NCI-H1417 treated with DMSO at 0.1 percent for 48 hours (cell line): ENCODE data around the gene TUFT1.
"Not testable (repeated sequence)": the region's sequence is repeated elsewhere in the genome, so short reads cannot be mapped to it uniquely, and the experiment has no call there.

Experiments
- DNase-seq: peaks from one replicate; lab custom pipeline; 2025; lab: John Stamatoyannopoulos, UW

TUFT1 gene

DNA sequence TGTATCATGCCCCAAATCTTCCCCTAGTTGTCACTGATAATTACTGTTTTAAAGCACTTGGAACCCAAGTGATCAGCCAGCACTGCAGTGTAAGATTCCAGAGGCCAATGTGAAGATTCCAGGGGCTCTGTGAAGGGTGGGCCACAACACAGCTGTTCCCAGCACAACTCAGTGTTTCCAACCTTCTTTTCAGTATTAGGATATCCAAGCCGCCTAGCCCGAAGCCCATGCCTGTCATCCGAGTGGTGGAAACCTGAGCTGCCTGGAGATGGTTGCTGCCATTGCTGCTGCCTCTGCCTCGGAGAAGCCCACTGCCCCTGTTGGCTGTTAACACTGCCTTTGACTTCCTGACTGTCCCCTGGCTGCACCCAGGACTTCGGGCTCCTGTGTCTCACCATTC is 41.3 kb downstream of the TUFT1 start:
- no peak for DNase-seq

DNA sequence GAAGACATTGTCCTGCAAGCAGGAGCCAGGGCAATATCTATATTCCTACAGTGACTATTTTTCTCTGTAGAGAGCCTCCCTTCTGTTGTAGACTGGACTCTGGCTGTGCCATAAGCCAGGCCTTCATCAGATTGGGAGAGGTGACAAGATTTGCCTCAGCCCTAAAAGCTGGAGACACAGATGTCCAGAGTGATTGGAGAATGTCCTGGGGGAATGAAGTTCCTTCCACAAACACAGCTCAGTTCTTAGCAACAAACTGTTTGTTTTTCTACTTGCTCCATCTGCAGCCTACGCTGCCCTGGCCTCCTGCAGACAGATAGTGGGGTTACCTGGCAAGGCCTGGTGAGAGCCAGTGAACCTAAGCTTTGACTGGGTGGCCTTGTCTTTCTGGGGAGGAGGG is 41.8 kb downstream of the TUFT1 start:
- DNase-seq, result no peak

DNA sequence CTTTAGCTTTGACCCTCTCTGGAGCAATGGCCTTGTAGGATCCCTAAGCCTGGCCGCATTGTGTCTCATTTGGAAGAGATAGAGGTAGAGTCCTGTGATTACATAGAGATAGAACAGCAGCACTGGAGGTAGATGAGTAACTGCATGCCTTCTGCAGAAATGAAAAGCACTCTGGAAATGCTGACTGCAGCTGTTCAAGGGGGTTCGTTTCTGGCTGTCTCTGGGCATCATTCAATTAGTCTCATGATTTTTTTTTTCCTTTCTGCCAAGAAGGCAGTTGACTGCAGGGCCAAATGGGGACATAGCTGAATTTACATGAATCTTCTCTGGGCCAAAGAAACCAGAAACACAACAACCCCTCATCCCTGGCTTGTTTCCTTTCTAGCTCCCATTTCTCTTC is 43.7 kb downstream of the TUFT1 start:
- DNase-seq, result no peak

DNA sequence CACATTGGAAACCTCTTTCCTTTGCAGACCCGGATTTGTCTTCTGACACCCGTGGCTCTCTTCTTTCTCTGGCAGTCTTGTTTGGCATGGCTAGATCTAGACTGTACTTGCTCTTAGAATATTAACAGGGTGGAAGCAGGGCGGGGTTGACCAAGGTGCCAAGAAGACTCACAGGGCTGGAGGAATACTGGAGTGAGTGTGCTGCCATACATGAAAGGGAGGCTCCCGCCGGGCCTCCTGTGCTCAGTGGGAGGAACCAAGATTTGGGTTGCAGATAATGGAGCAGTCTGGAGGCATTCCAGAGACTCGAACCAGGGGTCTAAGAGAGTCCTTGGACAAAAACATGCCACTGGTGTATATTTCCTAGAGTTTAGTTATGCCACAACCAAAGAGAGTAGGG is 44.2 kb downstream of the TUFT1 start:
- no peak for DNase-seq

DNA sequence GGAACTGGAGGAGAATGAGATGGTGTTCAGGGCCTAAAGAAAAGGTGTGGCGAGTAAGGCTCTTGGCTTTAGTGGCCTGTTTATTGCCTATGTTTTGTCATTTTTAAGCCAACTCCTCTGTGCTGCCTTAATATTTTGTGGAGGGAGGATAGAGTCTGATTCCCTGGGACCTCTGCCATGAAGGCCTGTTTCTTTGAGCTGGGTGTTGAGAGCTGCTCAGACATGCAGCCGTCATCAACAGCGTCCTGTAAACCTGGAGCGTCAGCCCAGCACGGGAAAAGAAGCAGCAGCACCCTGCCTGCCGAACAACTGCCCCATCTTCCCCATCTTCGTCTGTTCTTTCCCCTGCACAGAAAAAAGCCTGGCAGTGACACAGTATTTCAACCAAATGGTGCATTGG is 44.7 kb downstream of the TUFT1 start:
- no peak for DNase-seq

DNA sequence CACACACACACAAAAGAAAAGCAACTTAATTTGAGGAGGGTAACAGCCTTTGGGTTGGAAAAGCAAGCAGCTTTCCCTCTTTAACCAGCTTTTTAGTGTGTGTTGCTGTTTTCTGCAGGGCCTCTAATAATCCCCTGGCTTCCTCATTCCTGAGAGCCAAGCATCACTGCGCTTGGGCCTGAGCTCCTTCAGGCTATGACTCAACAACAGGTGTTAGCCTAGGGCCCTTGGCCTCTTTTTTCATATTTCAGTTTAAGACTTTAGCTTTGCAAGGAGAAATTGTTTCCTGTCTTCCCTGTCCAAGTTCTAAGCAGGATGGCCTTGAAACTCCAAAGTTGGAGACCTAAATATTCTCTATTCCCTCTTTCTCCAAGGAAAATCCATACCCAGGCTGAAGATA is 45.5 kb downstream of the TUFT1 start:
- DNase-seq, result no peak

DNA sequence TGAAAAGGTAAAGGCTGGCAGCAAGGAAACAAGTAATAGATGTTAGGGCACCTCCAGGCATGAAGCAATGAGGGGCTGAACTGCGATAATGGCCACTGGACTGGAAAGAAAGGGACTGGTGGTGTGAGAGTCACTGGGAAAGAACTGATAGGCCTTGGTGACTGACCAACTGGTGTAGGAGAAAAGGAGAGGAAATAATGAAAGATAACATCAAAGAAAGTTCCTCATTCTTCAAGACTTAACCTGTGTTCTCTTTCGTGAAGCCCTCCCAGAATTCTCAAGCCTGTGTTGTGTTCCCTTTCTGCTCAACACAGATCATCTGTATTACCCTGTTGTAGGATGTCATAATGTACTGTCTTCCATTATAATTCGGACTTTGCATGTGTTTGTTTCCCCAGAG is 50.9 kb downstream of the TUFT1 start:
- DNase-seq, result no peak

DNA sequence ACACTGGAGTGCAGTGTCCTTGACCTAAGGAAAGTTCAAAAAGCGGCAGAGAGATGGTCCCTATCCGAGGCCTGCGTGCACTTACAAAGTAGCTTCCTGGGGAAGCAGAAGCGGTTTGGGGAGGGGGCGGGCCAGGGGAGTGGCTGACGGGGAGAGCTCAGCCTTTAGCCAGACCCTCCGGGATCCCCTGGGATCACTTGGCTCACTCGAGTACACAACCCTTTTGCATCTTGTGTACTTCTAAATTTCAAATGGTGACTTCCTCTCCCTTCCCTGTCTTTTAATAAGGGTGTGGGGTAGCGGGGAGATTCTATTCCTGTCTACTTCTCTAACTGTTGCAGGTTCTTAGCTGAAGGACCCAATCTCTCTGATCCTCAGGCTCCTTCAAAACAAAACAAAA is 53.6 kb downstream of the TUFT1 start:
- no peak for DNase-seq

DNA sequence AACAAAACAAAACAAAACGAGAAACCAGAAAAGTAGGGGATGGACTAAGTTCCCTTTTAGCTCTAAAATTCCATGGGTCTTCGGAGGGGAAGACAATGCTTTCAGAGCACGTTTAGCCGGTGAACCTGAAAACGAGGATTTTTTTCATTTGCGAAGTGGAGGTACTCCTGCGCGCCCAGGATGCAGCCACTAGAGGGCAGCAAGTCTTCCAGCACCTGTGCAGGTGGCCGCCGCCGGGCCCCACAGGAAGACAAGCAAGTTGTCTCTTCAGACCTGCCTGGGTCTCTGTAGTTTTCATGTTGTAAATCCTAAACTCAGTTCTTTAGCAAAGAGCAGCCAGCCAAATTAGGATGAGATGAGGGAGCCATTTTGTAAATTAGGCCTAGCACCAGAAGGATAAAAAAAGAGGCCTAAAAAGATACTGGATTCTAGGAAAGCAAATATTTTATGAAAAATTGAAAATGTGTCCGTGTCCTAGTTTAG is 54.1 kb downstream of the TUFT1 start:
- DNase-seq, result peak; percentile 53

DNA sequence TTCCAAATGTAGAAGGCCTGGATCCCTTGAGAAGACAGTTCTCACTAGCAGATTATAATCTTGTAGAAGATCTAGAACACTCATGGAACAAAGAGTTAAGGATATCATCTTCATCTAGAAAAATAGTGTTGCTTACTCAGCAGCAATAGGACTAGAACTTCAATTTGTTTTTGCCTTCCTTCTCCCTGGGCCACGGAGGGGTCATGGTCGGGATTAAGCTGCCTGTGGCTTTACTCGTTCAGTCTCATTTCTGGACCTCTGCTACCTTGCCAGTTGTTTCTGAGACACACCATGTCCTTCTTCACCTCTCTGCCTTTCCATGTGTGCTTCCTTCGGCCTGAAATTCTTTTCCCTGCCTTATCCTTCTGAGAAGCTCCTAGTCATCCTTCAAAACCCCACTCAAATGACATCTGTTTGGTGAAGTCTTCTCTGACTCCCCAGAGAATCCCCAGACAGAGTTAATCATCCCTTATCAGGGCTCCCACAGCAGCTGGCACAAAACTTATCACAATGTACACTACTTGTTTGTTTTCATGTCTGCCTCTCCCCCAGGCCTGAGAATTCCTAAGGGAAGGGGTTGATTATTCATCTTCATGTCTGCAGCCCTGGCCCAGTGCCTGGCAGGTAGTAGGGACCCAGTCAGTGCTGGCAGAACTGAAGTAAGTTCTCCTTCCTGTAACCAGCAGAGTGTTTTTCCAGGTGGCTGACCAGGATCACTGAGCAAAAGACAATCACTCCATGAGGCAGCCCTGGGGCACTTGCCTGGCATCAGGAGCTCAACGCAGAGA is 56.3 kb downstream of the TUFT1 start:
- no peak for DNase-seq

DNA sequence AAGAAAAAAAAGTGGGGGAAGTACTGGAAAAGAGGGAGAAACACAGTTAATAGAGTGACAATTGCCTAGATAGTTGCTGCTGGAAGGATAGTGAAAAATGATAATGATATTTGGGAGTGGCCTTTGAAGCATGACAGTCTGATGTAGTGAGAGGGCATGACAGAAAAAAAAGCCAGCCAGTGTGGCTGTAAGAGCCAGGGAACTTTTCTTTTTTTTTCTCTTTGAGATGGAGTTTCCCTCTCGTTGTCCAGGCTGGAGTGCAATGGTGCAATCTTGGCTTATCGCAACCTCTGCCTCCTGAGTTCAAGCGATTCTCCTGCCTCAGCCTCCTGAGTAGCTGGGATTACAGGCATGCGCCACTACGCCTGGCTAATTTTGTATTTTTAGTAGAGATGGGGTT is 62.4 kb downstream of the TUFT1 start:
- DNase-seq, result not testable (repeated sequence)

DNA sequence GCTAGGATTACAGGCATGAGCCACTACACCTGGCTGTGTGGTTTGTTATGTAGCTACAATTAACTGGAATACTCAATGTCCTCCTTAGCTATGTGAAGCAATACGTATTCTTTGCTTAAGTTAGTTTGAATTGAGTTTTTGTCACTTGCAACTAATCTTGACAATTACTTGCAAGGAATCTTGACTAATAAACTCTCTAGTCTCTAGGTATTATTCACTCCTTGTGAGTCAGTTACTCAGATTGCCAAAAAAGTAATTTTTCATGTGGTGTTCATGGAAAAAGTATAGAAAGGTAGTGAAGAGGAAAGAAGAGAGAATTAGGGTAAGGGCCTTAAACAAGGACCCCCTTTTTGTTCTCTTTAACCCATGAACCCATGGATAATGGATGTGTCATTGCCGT is 64.2 kb downstream of the TUFT1 start:
- DNase-seq, result no peak

DNA sequence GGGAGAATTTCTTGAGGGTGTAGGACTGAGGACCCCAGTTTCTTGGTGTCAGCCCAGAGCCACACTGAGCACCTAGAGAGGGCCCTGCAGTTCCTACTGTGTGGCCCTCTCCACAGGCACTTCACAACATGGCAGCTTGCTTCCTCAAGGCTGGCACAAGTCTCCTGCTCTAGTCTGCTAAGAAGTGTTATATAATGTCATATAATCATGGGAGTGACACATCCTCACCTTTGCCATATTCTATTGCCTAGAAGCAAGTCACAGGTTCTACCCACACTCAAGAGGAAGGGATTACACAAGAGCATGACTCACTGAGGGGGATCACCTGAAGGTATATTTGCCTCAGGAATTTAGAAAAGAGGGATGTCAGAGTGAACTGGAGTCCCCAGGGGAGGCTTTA is 66.3 kb downstream of the TUFT1 start:
- no peak for DNase-seq

DNA sequence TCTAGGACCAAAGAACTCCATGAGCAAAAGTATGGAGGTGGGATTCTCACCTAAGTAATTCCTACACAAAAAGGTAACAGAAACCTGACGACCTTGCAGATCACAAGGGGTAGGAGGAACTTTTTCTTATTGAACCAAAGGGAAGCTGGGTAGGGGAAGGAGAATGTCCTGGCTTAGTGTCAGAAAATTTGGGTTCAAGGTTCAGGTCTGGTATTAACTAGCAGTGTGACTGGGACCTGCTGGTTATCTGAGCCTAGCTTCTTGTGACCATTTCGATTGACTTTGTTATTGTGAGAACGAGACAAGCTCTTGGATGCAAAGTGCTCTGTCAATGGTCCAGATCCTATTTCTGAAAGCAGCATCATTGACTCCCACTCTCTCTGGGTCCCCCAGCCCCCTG is 66.7 kb downstream of the TUFT1 start:
- DNase-seq, result no peak

DNA sequence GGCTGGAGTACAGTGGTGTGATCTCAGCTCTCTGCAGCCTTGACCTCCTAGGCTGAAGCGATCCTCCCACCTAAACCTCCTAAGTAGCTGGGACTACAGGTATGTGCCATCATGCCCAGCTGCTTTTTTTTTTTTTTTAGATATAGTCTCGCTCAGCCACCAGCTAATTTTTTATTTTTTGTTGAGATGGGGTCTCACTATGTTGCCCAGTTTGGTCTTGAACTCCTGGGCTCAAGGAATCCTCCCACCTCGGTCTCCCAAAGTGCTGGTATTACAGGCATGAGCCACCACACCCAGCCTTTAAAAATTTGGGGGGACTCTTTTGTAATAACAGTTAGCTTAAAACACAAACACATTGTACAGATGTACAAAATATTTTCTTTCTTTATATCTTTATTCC is 70.0 kb downstream of the TUFT1 start:
- DNase-seq, result no peak

DNA sequence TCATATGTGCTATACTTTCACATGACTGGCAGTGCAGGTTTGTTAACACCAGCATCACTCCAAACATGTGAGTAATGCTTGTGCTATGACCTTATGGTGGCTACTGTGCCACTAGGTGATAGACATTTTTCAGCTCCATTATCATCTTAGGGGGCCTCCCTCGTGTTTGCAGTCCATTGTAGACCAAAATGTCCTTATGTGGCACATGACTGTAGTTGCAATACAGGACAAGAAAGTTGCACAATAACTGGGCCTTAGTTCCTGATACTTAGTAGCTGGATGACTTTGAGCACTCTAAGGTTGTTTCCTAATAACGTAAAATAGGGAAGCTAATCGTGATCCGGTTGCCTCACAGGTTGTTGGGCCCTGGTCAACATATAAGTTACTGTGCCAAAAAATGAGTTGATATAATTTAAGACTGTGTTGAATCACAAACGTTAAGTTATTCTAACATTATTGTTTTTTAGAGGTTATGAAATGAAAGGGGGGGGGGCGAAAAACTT is 71.2 kb downstream of the TUFT1 start:
- DNase-seq, result no peak

DNA sequence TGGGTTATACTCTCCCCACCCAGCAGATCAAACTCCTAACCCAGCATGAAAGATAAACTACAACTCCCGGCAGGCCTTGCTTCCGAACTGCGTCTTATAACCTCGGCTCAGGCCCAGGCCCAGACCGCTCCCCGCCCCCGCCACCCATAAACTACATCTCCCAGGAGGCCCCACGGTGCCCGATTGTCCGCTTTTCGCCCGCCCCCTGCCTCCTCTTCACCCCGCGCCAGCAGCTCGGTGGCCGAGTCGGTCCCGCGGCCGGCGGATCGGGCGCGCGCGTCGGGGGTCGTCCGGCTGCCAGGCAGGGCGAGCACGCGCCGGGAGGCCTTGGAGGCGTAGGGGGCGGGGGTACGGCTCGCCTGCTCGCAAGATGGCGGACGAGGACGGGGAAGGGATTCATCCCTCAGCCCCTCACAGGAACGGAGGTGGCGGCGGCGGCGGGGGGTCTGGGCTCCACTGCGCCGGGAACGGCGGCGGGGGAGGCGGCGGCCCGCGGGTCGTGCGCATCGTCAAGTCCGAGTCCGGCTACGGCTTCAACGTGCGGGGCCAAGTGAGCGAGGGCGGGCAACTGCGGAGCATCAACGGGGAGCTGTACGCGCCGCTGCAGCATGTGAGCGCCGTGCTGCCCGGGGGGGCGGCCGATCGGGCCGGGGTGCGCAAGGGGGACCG is 71.9 kb downstream of the TUFT1 start, which contains the start of gene SNX27:
Gene SNX27, plus strand, starts transcription at position 219 of the 669 bp plus-strand sequence. Its CDS starts 152 bp downstream, at position 371.
- peak; percentile 49 for DNase-seq

DNA sequence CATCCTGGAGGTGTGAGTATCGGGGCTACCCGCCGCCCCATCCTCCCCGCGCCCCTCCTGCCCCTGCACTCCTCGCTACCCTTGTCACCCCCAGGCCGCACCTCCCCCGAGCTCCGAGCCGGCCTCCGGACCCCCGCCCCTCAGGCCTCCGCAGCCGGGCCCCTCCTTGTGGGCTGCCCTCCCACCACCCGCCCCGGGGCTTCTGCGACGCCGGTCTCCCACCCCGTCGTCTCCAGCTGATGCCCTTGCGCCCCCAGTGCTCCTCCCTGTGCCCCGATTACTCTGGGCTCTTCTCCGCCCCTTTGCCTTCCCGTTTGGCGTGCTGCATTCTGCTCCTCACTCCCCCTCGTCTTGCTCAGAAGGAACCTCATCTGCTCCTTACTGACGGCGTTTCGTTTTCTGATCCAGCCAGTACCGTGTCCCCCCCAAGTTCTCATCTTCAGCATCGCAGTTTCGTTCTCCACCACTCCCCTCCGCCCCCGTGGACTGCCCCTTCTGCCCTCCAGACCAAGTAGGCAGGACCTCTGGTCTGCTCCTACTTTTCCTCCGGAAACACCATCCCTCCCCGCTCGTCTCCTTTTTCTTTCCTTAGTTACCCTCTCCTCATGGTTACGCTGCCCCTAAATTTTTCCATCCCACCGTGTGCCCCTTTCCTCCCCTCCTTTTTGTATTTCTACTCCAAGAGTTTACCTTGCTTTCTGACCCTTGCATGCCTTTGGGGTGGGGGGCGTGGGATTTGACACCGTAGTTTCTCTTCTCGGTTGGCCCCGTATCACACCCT is 72.6 kb downstream of the TUFT1 start:
- DNase-seq, result no peak

DNA sequence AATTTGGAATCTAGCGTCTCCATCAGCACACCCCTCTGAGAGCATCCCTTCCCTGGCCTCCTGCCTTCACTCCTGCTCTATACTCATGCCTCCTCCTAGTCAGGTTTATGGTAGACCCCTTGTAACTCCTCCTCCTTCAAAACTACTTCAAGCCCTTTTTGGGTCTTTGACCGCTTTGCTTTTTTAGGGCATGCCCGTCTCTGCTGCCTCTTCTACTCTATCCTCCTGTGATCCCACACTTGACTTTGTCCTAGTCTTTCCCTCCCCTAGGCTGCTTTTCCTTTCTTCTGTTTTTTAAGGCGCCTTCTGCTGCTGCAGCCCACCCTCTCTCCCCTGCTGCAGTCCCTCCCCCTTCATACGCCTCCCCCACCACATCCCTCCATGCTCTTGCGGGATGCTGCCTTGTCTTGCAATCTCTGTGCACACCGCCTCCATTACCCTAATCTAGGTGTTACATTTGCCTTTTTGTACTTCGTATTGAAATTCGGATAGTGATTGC is 73.2 kb downstream of the TUFT1 start:
- DNase-seq, result no peak

DNA sequence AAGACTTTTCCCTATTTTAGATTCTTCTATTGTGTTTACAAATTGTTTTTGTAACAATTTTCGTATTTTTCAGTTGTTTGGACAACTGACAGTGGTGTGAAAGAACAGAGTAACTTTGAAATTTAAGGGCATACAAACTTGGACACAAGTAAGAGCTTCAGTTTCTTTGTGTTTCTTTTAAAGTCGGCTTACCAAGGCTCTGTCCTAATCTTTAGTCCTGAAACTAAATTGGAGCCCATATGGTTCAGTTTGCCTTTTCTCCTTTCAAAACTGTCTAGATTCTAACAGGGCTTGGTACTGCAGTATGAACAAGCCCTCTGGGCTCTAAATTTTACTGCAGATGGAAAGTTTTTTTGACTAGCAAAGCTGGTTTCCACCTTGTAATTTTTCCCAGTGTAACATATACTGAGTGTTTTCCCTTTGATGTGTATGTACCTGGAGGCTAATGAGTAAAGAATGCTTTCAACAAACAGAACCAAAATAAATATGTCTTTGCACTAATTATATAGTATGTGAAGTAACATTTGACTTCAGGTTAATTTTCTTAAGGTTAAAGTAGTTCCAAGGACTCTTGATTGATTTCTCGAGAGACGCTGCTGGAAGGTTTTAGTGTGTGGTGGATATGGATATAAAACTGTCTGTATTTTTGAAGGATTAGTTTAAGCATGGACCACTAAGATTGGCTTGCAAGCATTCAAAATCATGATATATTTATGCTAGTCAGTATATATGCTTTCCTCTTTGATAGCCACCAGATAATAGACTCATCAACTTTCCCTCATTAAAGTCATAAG is 75.8 kb downstream of the TUFT1 start:
- no peak for DNase-seq

DNA sequence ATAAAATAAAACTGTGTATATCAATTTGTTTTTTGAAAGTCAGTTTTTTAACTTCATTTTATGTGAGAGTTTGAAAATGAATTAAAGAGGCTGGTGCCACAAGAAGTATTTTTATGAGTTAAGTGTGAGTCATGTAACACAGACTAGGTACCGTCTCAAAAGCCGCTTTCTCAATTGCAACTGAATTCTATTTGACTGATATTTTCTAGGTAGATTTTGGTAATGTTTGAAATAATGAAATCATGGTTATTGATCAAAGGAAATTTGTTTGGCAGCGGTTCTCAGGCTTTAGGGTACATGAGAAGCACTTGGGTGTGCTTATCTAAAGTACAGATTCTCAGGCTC is 76.4 kb downstream of the TUFT1 start:
- no peak for DNase-seq

DNA sequence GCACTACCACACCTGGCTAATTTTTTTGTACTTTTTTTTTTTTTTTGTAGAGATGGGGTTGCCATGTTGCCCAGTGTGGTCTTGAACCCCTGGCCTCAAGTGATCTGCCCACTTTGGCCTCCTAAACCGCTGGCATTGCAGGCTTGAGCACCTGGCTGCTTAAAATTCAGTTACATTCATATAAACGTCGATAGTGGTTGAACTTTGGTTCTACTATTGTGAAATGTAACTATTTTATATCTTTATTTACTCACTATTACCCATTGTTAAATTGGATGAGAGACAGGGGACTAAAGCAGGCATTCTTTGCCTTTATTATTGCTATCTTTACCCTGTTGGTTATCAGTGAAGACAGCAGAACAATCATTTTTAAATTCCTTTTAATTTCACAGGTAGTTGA is 77.9 kb downstream of the TUFT1 start:
- no peak for DNase-seq
